Muscle of leg (tissue), 11 donors: ENCODE data around the gene PHKB. TPM values are rescaled to one million over a fixed set of nuclear protein-coding genes. Genes with fewer than 3 reads are reported as not detected.

ENCODE experiments used
- DNase-seq: peaks from one replicate; pipeline ENCODE4 v3.0.0; 2013
- H3K27ac ChIP-seq: one replicate; pipeline ENCODE4 v1.5.1; 2013; ENCODE audit warnings: mild to moderate bottlenecking, low read length, control low read depth
- H3K27me3 ChIP-seq: one replicate; pipeline ENCODE4 v1.6.1; 2013; ENCODE audit warnings: low read length; ENCODE audit not compliant: control insufficient read depth, insufficient read depth
- H3K36me3 ChIP-seq: one replicate; pipeline ENCODE4 v1.6.1; 2013; ENCODE audit warnings: low read length; ENCODE audit not compliant: control insufficient read depth, insufficient read depth
- H3K4me1 ChIP-seq: one replicate; pipeline ENCODE4 v1.6.1; 2013; ENCODE audit warnings: low read length; ENCODE audit not compliant: control insufficient read depth, insufficient read depth
- H3K4me3 ChIP-seq: one replicate; pipeline ENCODE4 v1.5.1; 2013; ENCODE audit warnings: low read length, control low read depth
- H3K9me3 ChIP-seq: replicated peaks from 2 replicates; pipeline ENCODE4 v1.6.1; 2013; ENCODE audit warnings: low read depth, low read length; ENCODE audit not compliant: control insufficient read depth
- WGBS: methylation state at CpG from one replicate; pipeline ENCODE4 v1.1.5; 2013; ENCODE audit warnings: missing lambda C conversion rate; ENCODE audit not compliant: insufficient coverage; 5-methylcytosine and 5-hydroxymethylcytosine counted together
- polyA plus RNA-seq, 8 donors: library from polyadenylated mRNA; unstranded; fragments of 120-200 nt; gene quantifications; one replicate each; pipeline versions ENCODE4 v1.2.1 to v1.2.3, GENCODE V29; 2013; ENCODE audit warnings: inconsistent platforms in 1 of 8, low replicate concordance in 1 of 8; ENCODE audit not compliant: insufficient read length in 8 of 8, insufficient read depth in 1 of 8
- total RNA-seq: library from RNA; stranded (reverse); fragments of 120-200 nt; gene quantifications from one replicate; pipeline ENCODE4 v1.2.4, GENCODE V29; 2013

Gene PHKB
- total and polyA plus RNA-seq, 9 donors: 41.7 to 57.8 (median 51.4) TPM

DNA sequence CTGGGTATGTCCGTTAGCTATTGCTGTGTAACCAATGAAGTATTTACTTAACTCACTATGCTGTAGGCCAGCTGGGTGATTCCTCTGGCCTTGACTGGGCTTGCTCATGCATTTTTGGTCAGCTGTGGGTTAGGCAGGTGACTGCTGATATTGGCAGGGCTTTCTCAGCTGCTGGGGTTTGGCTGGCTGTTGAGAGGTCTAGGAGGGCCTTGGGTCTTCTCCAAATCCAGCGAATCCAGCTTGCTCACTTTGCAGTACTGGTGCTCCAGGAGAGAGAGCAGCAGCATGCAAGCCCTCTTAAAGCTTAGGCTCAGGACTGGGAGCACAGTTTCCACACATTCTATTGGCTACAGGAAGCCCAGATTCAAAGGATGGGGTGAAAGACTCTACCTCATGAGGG lies 270.1 kb downstream of the PHKB start:
- no peak overlapping the region for H3K27ac ChIP-seq
- H3K27me3 ChIP-seq: no peaks in the 10 kb centered on the region
- WGBS: no CpG with 5 or more reads among the region's 2 CpGs
- H3K9me3 ChIP-seq: no peaks in the 10 kb centered on the region
- no peaks in the 10 kb centered on the region for H3K36me3 ChIP-seq
- no peak for DNase-seq
- no peak overlapping the region for H3K4me3 ChIP-seq
- no peaks in the 10 kb centered on the region for H3K4me1 ChIP-seq

DNA sequence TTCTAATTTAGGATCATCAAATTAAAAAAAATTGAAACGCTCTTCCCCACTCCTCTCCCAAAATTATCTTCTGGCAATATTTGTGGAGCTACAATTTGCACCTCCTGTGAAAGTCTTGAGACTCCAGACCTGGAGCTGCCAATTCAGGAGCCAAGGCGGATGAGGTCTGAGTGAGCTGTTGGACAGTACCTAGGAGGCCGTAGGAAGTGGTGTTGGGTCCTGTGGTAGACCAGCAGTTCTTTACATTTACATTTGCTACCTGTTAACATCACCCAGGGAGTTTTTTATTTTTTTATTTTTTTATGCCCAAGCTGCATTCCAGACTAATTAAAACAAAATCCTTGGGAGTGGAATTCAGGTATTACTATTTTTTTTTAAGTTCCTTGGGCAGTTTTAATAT lies 271.0 kb downstream of the PHKB start:
- Histone ChIP-seq H3K36me3 (no peaks in the 10 kb centered on the region), H3K4me1 (no peaks in the 10 kb centered on the region), H3K27me3 (no peaks in the 10 kb centered on the region), H3K4me3 (no peak overlapping the region), H3K9me3 (no peaks in the 10 kb centered on the region), H3K27ac (no peak overlapping the region)
- no CpG with 5 or more reads among the region's 3 CpGs for WGBS
- no peak for DNase-seq

- 90% methylated on average over 2 of the region's 6 CpGs for WGBS
Measured at GRCh38 chr16:47732523-47733111, 271.5 kb downstream of the PHKB start.

DNA sequence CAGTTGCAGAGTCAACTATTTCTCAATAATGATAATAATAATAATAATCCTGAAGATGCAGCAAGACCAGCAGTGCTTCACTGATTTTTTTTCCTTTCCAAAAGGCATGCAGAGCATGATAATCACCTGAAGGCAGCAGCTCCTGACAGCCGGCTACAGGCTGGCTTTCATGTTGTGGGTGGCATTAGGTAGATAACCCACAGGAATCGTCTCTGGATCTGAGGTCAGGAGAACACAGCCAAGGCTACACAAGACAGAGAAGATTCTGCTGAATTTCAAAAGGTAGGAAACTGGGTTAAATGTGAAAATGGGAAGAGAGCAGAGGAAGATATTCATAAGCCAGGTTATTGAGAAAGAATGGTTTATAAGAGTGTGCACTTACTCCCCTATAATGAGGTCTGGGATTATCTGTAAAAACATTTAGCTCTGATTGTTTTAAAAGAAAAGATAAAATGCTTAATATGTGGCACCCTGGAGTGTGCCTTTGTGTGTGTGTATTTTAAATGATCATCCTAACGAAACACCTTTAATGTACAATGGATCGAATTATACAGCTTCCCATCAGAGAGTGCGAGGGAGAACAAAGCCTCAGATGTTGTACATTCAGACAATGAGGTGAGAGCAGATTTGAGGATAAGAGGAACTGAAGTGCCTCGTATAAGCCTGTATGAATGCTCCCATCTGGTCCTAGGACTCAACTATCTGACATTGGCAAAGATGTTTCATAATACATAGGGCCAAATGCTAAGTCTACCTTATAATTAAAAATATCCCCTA lies 273.1 kb downstream of the PHKB start:
- DNase-seq: no peak
- no CpG with 5 or more reads among the region's 6 CpGs for WGBS
- H3K27me3 ChIP-seq: no peaks in the 10 kb centered on the region
- no peak overlapping the region for H3K27ac ChIP-seq
- no peaks in the 10 kb centered on the region for H3K4me1 ChIP-seq
- no peak overlapping the region for H3K4me3 ChIP-seq
- peaks cover 4% of the 10 kb centered on the region for H3K9me3 ChIP-seq
- H3K36me3 ChIP-seq: no peaks in the 10 kb centered on the region

More at GRCh38 chr16:47732523-47733111, 271.5 kb downstream of the PHKB start:
- Histone ChIP-seq H3K27me3 (no peaks in the 10 kb centered on the region), H3K4me3 (no peak overlapping the region), H3K4me1 (no peaks in the 10 kb centered on the region), H3K36me3 (no peaks in the 10 kb centered on the region), H3K9me3 (no peaks in the 10 kb centered on the region), H3K27ac (no peak overlapping the region)
- DNase-seq: no peak

DNA sequence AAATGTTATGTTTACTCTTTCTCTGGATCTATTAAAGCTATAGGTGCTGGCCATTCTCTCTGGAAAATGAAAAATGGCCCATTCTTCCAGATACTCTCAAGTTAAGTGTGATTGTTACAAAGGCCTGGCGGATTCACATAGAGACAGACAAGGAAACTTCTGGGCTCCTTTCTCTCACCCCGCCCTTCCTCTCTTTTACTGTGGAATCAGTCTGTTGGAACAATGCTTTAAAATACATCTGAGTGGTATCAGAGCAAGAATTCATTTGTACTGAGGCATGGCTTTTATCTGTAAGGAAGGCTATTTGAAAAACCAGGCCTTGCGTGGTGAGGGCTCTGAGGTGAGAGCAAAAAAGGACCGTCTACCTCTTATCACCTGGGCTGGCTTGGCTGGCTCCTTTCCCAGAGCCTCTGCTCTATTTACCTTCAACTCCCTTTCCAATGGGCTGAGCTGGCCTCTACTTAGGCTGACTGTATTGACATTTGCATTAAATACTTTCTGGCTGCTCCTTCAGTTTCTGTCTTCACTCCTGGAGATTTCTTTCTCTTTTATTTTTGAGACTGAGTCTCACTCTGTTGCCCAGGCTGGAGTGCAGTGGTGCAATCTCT lies 274.0 kb downstream of the PHKB start:
- WGBS: no CpG with 5 or more reads among the region's 4 CpGs
- Histone ChIP-seq H3K36me3 (no peaks in the 10 kb centered on the region), H3K27ac (no peak overlapping the region), H3K4me3 (no peak overlapping the region), H3K9me3 (peaks cover 6% of the 10 kb centered on the region), H3K4me1 (no peaks in the 10 kb centered on the region), H3K27me3 (no peaks in the 10 kb centered on the region)
- no peak for DNase-seq

- no CpG with 5 or more reads among the region's 3 CpGs for WGBS
- no peaks in the 10 kb centered on the region for H3K4me1 ChIP-seq
Measured at GRCh38 chr16:47750371-47750770, 289.2 kb downstream of the PHKB start.

More at GRCh38 chr16:47750371-47750770, 289.2 kb downstream of the PHKB start:
- DNase-seq: no peak
- no peaks in the 10 kb centered on the region for H3K9me3 ChIP-seq
- no peaks in the 10 kb centered on the region for H3K36me3 ChIP-seq
- H3K4me3 ChIP-seq: no peak overlapping the region
- H3K27me3 ChIP-seq: no peaks in the 10 kb centered on the region
- H3K27ac ChIP-seq: no peak overlapping the region

Other genes starting within 250 kb of the PHKB start
- gene ITFG1, start 268 bp upstream of the PHKB start, total RNA-seq: 92.3 TPM
- 10 to 100 TPM; 65.3 to 99.1 (median 80.7) TPM for gene ITFG1, start 268 bp upstream of the PHKB start, polyA plus RNA-seq